OCI-LY3 (cell line): ENCODE results near the gene PRPF39.

ENCODE experiments used
- CTCF ChIP-seq: fragments of 200-600, 300-600 bp; sonication (generic); IDR thresholded peaks from 2 replicates; pipeline ENCODE4 v1.5.1; 2014; ENCODE audit warnings: antibody characterized with exemption, low read length, low read depth
- EZH2phosphoT487 ChIP-seq: fragments of 200-600 bp; shearing (Covaris generic); IDR thresholded peaks from 2 replicates; pipeline ENCODE4 v1.6.1; 2018; ENCODE audit warnings: antibody characterized with exemption, mixed run types, low read depth

- TF ChIP-seq CTCF (no peak), EZH2phosphoT487 (no peak)
Observed at GRCh38 chr14:45136399-45136798, 52.5 kb downstream of the PRPF39 start.
